ENCODE measurements around the gene ATP12A.

Gene ATP12A

DNA sequence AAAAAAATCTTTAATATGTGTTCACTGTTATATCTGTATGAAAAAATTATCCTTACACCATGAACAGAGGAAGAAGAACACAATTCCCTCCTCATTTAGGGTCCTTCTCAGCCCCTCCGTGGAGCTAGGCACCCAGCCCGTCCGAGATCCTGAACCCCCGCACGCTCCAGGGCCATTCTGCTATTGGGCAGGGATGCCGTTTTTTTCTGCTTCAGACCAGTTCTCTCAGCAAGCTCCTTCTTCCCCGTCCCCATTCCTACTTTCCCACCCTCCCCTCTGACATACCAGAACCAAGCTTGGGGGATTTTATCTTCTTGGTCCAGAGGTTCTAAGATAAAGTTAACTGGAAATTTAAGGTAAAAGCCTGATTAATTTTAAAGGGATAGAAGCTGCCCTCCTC, 36.2 kb downstream of the ATP12A start:
- TF ChIP-seq, protein P1, sequence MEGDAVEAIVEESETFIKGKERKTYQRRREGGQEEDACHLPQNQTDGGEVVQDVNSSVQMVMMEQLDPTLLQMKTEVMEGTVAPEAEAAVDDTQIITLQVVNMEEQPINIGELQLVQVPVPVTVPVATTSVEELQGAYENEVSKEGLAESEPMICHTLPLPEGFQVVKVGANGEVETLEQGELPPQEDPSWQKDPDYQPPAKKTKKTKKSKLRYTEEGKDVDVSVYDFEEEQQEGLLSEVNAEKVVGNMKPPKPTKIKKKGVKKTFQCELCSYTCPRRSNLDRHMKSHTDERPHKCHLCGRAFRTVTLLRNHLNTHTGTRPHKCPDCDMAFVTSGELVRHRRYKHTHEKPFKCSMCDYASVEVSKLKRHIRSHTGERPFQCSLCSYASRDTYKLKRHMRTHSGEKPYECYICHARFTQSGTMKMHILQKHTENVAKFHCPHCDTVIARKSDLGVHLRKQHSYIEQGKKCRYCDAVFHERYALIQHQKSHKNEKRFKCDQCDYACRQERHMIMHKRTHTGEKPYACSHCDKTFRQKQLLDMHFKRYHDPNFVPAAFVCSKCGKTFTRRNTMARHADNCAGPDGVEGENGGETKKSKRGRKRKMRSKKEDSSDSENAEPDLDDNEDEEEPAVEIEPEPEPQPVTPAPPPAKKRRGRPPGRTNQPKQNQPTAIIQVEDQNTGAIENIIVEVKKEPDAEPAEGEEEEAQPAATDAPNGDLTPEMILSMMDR (conservative IDR thresholded peaks at IDR 0.05; ENCODE audit: low read depth, low read length), result no peak
- Histone ChIP-seq H2AFZ (ENCODE audit: low read depth) (no peak overlapping the region), H3K36me3 (ENCODE audit: insufficient read depth) (no peaks in the 10 kb centered on the region), H3K27ac (no peak overlapping the region), H4K20me1 (ENCODE audit: insufficient read depth) (no peaks in the 10 kb centered on the region), H3K9ac (no peak overlapping the region), H3K79me2 (ENCODE audit: insufficient read depth, low read depth) (no peaks in the 10 kb centered on the region), H3K4me2 (no peak overlapping the region), H3K4me3 (IDR thresholded peaks at IDR 0.05; ENCODE audit: insufficient read depth, low read depth, low read length) (no peak overlapping the region), H3K27me3 (ENCODE audit: insufficient read depth, low read depth) (no peaks in the 10 kb centered on the region), H3K4me1 (ENCODE audit: low read depth, poor library complexity, severe bottlenecking) (no peaks in the 10 kb centered on the region)

DNA sequence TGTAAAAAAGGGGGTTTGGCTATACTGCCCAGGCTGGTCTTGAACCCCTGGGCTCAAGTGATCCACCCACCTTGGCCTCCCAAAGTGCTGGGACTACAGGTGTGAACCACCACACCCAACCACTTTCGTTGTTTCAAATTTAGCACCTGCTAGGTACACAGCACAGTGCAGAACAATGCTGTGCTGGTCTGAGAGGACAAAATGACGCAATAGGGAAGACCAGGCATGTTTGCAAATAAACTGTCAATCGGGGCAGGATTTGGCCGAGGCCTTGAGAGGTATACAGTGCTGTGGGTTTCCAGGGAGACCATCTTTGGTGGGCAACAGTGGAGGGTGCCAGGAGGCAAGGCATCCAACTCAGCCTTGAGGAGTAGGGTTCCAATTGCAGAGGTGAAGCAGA, 37.0 kb downstream of the ATP12A start:
- H3K27me3 ChIP-seq (ENCODE audit: insufficient read depth, low read depth), result no peaks in the 10 kb centered on the region
- no peak overlapping the region for H3K4me2 ChIP-seq
- H3K4me1 ChIP-seq (ENCODE audit: low read depth, poor library complexity, severe bottlenecking), result no peaks in the 10 kb centered on the region
- TF ChIP-seq, protein P1 (conservative IDR thresholded peaks at IDR 0.05; ENCODE audit: low read depth, low read length), result no peak
- H3K79me2 ChIP-seq (ENCODE audit: insufficient read depth, low read depth), result no peaks in the 10 kb centered on the region
- no peak overlapping the region for H3K4me3 ChIP-seq (IDR thresholded peaks at IDR 0.05; ENCODE audit: insufficient read depth, low read depth, low read length)
- no peak overlapping the region for H2AFZ ChIP-seq (ENCODE audit: low read depth)
- no peak overlapping the region for H3K27ac ChIP-seq
- no peaks in the 10 kb centered on the region for H3K36me3 ChIP-seq (ENCODE audit: insufficient read depth)
- no peaks in the 10 kb centered on the region for H4K20me1 ChIP-seq (ENCODE audit: insufficient read depth)
- no peak overlapping the region for H3K9ac ChIP-seq

DNA sequence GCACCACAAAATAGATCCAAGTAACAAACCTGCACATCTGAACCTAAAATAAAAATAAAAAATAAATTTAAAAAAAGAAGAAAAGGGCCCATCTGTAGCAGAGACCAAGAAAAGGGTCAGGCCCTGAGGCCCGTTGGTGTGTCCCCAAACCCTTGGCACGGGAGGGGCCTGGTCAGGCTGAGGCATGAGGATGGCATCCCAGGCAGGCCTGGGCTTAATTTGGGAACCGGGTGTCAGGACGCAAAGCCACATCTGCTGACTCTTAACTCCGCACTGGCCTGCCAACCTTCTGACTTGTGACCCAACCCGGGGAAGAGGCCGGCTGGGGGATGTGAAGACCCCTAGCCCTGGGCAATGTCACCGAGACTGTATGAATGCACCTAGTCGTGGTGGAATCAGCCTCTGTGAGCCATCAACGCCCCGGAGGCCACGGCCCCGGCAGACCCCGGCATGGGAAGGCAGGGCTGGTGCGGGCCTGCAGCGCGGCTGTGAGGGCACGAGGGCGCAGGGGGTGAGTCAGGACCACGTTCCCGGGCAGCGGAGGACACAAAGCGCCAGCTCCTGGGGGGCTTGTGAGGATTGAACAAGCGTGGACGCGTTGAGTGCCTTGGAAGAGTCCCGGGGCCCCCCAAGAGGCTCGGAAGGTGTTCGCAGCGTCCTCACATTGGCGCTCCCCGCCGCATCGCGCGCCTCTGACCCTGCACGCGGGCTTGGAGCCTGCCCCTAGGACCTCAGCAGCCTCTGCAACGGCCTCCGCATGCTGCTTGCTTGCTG, 38.2 kb downstream of the ATP12A start:
- TF ChIP-seq, protein P1 (conservative IDR thresholded peaks at IDR 0.05; ENCODE audit: low read depth, low read length), result no peak
- H3K4me2 ChIP-seq, result no peak overlapping the region
- no peaks in the 10 kb centered on the region for H3K79me2 ChIP-seq (ENCODE audit: insufficient read depth, low read depth)
- H4K20me1 ChIP-seq (ENCODE audit: insufficient read depth), result no peaks in the 10 kb centered on the region
- no peaks in the 10 kb centered on the region for H3K4me1 ChIP-seq (ENCODE audit: low read depth, poor library complexity, severe bottlenecking)
- no peaks in the 10 kb centered on the region for H3K36me3 ChIP-seq (ENCODE audit: insufficient read depth)
- no peak overlapping the region for H2AFZ ChIP-seq (ENCODE audit: low read depth)
- H3K27ac ChIP-seq, result no peak overlapping the region
- no peaks in the 10 kb centered on the region for H3K27me3 ChIP-seq (ENCODE audit: insufficient read depth, low read depth)
- no peak overlapping the region for H3K9ac ChIP-seq
- no peak overlapping the region for H3K4me3 ChIP-seq (IDR thresholded peaks at IDR 0.05; ENCODE audit: insufficient read depth, low read depth, low read length)

DNA sequence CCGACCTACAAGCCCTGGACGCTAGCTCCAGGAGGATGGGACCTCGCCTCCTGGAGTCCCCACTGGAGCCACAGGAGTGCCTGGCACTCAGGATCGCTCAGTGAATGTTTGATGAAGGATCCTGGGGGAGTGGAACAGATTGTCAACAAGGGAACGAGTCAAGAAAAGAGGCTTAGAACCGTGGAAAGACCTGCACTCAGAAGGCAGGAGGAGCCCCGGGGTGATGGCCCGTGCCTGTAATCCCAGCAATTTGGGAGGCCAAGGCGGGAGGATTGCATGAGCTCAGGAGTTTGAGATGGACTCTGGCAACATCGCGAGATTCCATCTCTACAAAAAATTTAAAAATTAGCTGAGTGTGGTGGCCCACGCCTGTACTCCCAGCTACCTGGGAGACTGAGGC, 38.9 kb downstream of the ATP12A start:
- TF ChIP-seq, protein P1 (conservative IDR thresholded peaks at IDR 0.05; ENCODE audit: low read depth, low read length), result no peak
- Histone ChIP-seq H3K4me1 (ENCODE audit: low read depth, poor library complexity, severe bottlenecking) (no peaks in the 10 kb centered on the region), H3K79me2 (ENCODE audit: insufficient read depth, low read depth) (no peaks in the 10 kb centered on the region), H3K9ac (no peak overlapping the region), H2AFZ (ENCODE audit: low read depth) (no peak overlapping the region), H3K27ac (no peak overlapping the region), H3K4me2 (no peak overlapping the region), H4K20me1 (ENCODE audit: insufficient read depth) (no peaks in the 10 kb centered on the region), H3K4me3 (IDR thresholded peaks at IDR 0.05; ENCODE audit: insufficient read depth, low read depth, low read length) (no peak overlapping the region), H3K36me3 (ENCODE audit: insufficient read depth) (no peaks in the 10 kb centered on the region), H3K27me3 (ENCODE audit: insufficient read depth, low read depth) (no peaks in the 10 kb centered on the region)
